GM19438 (cell line): ENCODE results near the gene OR5A1.

ENCODE experiments used
- ATAC-seq: cut with Tn5 transposase; IDR thresholded peaks from one replicate; pipeline ENCODE4 v1.9.1; 2021; ENCODE audit warnings: low read depth; ENCODE audit not compliant: unreplicated experiment

Gene OR5A1

DNA sequence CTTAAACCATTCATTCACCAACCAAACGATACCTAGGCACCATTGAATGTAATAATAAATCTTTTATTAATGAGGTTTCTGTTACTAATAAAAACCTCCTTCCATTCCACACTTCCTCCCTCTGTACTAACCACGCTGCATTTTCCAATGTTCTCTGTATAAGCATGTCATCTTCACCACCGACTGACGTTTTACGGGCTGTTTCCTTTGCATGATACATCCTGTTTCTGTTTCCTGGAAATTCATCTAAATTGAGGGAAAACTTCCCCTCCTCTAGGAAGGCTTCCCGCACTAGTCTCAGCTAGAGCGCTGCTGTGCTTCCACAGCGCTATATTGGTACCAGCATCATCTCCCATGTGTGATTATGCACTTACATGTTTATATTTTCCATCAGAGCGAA is 38.9 kb downstream of the OR5A1 start:
- ATAC-seq, result no peak

GRCh38 chr11:59479906-59480305 is 43.6 kb downstream of the OR5A1 start:
- no peak for ATAC-seq

DNA sequence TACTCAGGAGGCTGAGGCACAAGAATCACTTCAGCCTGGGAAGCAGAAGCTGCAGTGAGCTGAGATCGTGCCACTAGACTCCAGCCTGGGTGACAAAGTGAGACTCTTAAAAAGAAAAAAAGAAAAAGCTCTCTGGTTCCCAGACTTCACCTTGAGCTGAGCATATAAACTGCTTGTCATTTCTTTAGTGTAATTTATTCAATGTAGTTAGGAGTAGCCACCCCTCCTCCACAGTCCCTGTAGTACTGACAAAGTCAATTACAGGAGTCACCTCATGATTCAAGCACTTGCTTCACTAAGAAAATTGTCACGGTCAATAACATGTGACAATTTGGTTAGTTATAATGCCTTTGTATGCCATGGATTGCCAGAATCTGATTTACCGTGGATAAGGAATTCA is 44.1 kb downstream of the OR5A1 start:
- ATAC-seq, result no peak
